Measurements from ENCODE around the gene SPAG17.
"Not testable (repeated sequence)": the region's sequence is repeated elsewhere in the genome, so short reads cannot be mapped to it uniquely, and the experiment has no call there.

The SPAG17 gene

GRCh38 chr1:117932576-117932975 is 252.5 kb downstream of the SPAG17 start:
- Histone ChIP-seq H3K27ac (ENCODE audit: low read depth, low read length) (no peak overlapping the region), H3K9ac (ENCODE audit: low read length) (no peak overlapping the region), H3K36me3 (ENCODE audit: control insufficient read depth, insufficient read depth, low read length) (peaks cover 41% of the 10 kb centered on the region), H3K4me3 (ENCODE audit: low read depth, low read length) (no peak overlapping the region), H3K4me1 (ENCODE audit: control insufficient read depth, insufficient read depth, low read length) (peaks cover 10% of the 10 kb centered on the region), H3K27me3 (ENCODE audit: control insufficient read depth, insufficient read depth, low read length) (no peaks in the 10 kb centered on the region), H3K9me3 (ENCODE audit: control insufficient read depth, insufficient read depth, low read depth, low read length) (no peaks in the 10 kb centered on the region)

GRCh38 chr1:117930484-117930883 is 254.5 kb downstream of the SPAG17 start:
- Histone ChIP-seq H3K4me1 (ENCODE audit: control insufficient read depth, insufficient read depth, low read length) (peaks cover 10% of the 10 kb centered on the region), H3K27ac (ENCODE audit: low read depth, low read length) (no peak overlapping the region), H3K9me3 (ENCODE audit: control insufficient read depth, insufficient read depth, low read depth, low read length) (no peaks in the 10 kb centered on the region), H3K36me3 (ENCODE audit: control insufficient read depth, insufficient read depth, low read length) (peaks cover 22% of the 10 kb centered on the region), H3K4me3 (ENCODE audit: low read depth, low read length) (peak overlapping the region; percentile 100), H3K27me3 (ENCODE audit: control insufficient read depth, insufficient read depth, low read length) (no peaks in the 10 kb centered on the region), H3K9ac (ENCODE audit: low read length) (peak overlapping the region; percentile 96)

- H3K27me3 ChIP-seq (ENCODE audit: control insufficient read depth, insufficient read depth, low read length), result no peaks in the 10 kb centered on the region
- H3K4me1 ChIP-seq (ENCODE audit: control insufficient read depth, insufficient read depth, low read length), result peaks cover 10% of the 10 kb centered on the region
- H3K27ac ChIP-seq (ENCODE audit: low read depth, low read length), result peak overlapping the region; percentile 9; the same call in 1 of the 2 replicates
- H3K9ac ChIP-seq (ENCODE audit: low read length), result peak overlapping the region; percentile 96
- no peaks in the 10 kb centered on the region for H3K9me3 ChIP-seq (ENCODE audit: control insufficient read depth, insufficient read depth, low read depth, low read length)
- H3K4me3 ChIP-seq (ENCODE audit: low read depth, low read length), result peak overlapping the region; percentile 100
- peaks cover 19% of the 10 kb centered on the region for H3K36me3 ChIP-seq (ENCODE audit: control insufficient read depth, insufficient read depth, low read length)
Measured at GRCh38 chr1:117930173-117930447, 254.9 kb downstream of the SPAG17 start.

- Histone ChIP-seq H3K27ac (ENCODE audit: low read depth, low read length) (peak within 1 kb of the TSS; percentile 9; the same call in 1 of the 2 replicates), H3K4me3 (ENCODE audit: low read depth, low read length) (peak within 1 kb of the TSS; percentile 100), H3K4me1 (ENCODE audit: control insufficient read depth, insufficient read depth, low read length) (peaks cover 10% of the 10 kb centered on the region), H3K27me3 (ENCODE audit: control insufficient read depth, insufficient read depth, low read length) (no peaks in the 10 kb centered on the region), H3K9me3 (ENCODE audit: control insufficient read depth, insufficient read depth, low read depth, low read length) (no peaks in the 10 kb centered on the region; the same call in 1 of the 2 replicates), H3K36me3 (ENCODE audit: control insufficient read depth, insufficient read depth, low read length) (peaks cover 14% of the 10 kb centered on the region), H3K9ac (ENCODE audit: low read length) (peak within 1 kb of the TSS; percentile 96)
Measured at GRCh38 chr1:117929343-117930172, 255.5 kb downstream of the SPAG17 start, which contains the start of the genes GDAP2 and WDR3. Gene GDAP2, minus strand, starts transcription at chr1:117929621. Its CDS starts 9,264 bp downstream, at chr1:117920357. Gene WDR3, plus strand, starts transcription at chr1:117929739. Its CDS starts 3,581 bp downstream, at chr1:117933320.

GRCh38 chr1:117928881-117929342 is 256.1 kb downstream of the SPAG17 start:
- no peaks in the 10 kb centered on the region for H3K27me3 ChIP-seq (ENCODE audit: control insufficient read depth, insufficient read depth, low read length)
- no peaks in the 10 kb centered on the region; the same call in 1 of the 2 replicates for H3K9me3 ChIP-seq (ENCODE audit: control insufficient read depth, insufficient read depth, low read depth, low read length)
- peak overlapping the region; percentile 100 for H3K4me3 ChIP-seq (ENCODE audit: low read depth, low read length)
- H3K36me3 ChIP-seq (ENCODE audit: control insufficient read depth, insufficient read depth, low read length), result peaks cover 11% of the 10 kb centered on the region; the same call in 1 of the 2 replicates
- no peak overlapping the region for H3K27ac ChIP-seq (ENCODE audit: low read depth, low read length)
- peak overlapping the region; percentile 96 for H3K9ac ChIP-seq (ENCODE audit: low read length)
- H3K4me1 ChIP-seq (ENCODE audit: control insufficient read depth, insufficient read depth, low read length), result peaks cover 10% of the 10 kb centered on the region

- no peak overlapping the region for H3K9ac ChIP-seq (ENCODE audit: low read length)
- H3K9me3 ChIP-seq (ENCODE audit: control insufficient read depth, insufficient read depth, low read depth, low read length), result peaks cover 2% of the 10 kb centered on the region; the same call in 1 of the 2 replicates
- no peak overlapping the region for H3K4me3 ChIP-seq (ENCODE audit: low read depth, low read length)
- peaks cover 8% of the 10 kb centered on the region for H3K4me1 ChIP-seq (ENCODE audit: control insufficient read depth, insufficient read depth, low read length)
- H3K36me3 ChIP-seq (ENCODE audit: control insufficient read depth, insufficient read depth, low read length), result peaks cover 4% of the 10 kb centered on the region; the same call in 1 of the 2 replicates
- no peak overlapping the region for H3K27ac ChIP-seq (ENCODE audit: low read depth, low read length)
- H3K27me3 ChIP-seq (ENCODE audit: control insufficient read depth, insufficient read depth, low read length), result no peaks in the 10 kb centered on the region
Measured at GRCh38 chr1:117925981-117926380, 259.0 kb downstream of the SPAG17 start.

- peaks cover 23% of the 10 kb centered on the region for H3K36me3 ChIP-seq (ENCODE audit: control insufficient read depth, insufficient read depth, low read length)
- H3K4me1 ChIP-seq (ENCODE audit: control insufficient read depth, insufficient read depth, low read length); H3K4me3 ChIP-seq (ENCODE audit: low read depth, low read length); H3K9me3 ChIP-seq (ENCODE audit: control insufficient read depth, insufficient read depth, low read depth, low read length); H3K9ac ChIP-seq (ENCODE audit: low read length); H3K27me3 ChIP-seq (ENCODE audit: control insufficient read depth, insufficient read depth, low read length); H3K27ac ChIP-seq (ENCODE audit: low read depth, low read length): not testable (repeated sequence)
Measured at GRCh38 chr1:117922717-117923116, 262.3 kb downstream of the SPAG17 start.

GRCh38 chr1:117921991-117922390 is 263.0 kb downstream of the SPAG17 start:
- H3K9ac ChIP-seq (ENCODE audit: low read length), result no peak overlapping the region
- peaks cover 30% of the 10 kb centered on the region for H3K36me3 ChIP-seq (ENCODE audit: control insufficient read depth, insufficient read depth, low read length)
- H3K27ac ChIP-seq (ENCODE audit: low read depth, low read length), result no peak overlapping the region
- H3K4me1 ChIP-seq (ENCODE audit: control insufficient read depth, insufficient read depth, low read length), result no peaks in the 10 kb centered on the region
- peaks cover 2% of the 10 kb centered on the region; the same call in 1 of the 2 replicates for H3K9me3 ChIP-seq (ENCODE audit: control insufficient read depth, insufficient read depth, low read depth, low read length)
- H3K27me3 ChIP-seq (ENCODE audit: control insufficient read depth, insufficient read depth, low read length), result no peaks in the 10 kb centered on the region
- H3K4me3 ChIP-seq (ENCODE audit: low read depth, low read length), result no peak overlapping the region

- peaks cover 44% of the 10 kb centered on the region for H3K36me3 ChIP-seq (ENCODE audit: control insufficient read depth, insufficient read depth, low read length)
- H3K27ac ChIP-seq (ENCODE audit: low read depth, low read length), result no peak overlapping the region
- H3K4me1 ChIP-seq (ENCODE audit: control insufficient read depth, insufficient read depth, low read length), result no peaks in the 10 kb centered on the region
- H3K27me3 ChIP-seq (ENCODE audit: control insufficient read depth, insufficient read depth, low read length), result no peaks in the 10 kb centered on the region
- 0 out of 2 replicates have a peak, but pooled peaks cover 2% of the 10 kb centered on the region for H3K9me3 ChIP-seq (ENCODE audit: control insufficient read depth, insufficient read depth, low read depth, low read length)
- no peak overlapping the region for H3K9ac ChIP-seq (ENCODE audit: low read length)
- no peak overlapping the region for H3K4me3 ChIP-seq (ENCODE audit: low read depth, low read length)
Measured at GRCh38 chr1:117919376-117919775, 265.7 kb downstream of the SPAG17 start.

GRCh38 chr1:117911051-117911450 is 274.0 kb downstream of the SPAG17 start:
- Histone ChIP-seq H3K27me3 (ENCODE audit: control insufficient read depth, insufficient read depth, low read length) (no peaks in the 10 kb centered on the region), H3K36me3 (ENCODE audit: control insufficient read depth, insufficient read depth, low read length) (peaks cover 39% of the 10 kb centered on the region), H3K4me1 (ENCODE audit: control insufficient read depth, insufficient read depth, low read length) (no peaks in the 10 kb centered on the region), H3K9ac (ENCODE audit: low read length) (no peak overlapping the region), H3K4me3 (ENCODE audit: low read depth, low read length) (no peak overlapping the region), H3K9me3 (ENCODE audit: control insufficient read depth, insufficient read depth, low read depth, low read length) (no peaks in the 10 kb centered on the region), H3K27ac (ENCODE audit: low read depth, low read length) (no peak overlapping the region)

- no peak overlapping the region for H3K4me3 ChIP-seq (ENCODE audit: low read depth, low read length)
- H3K9ac ChIP-seq (ENCODE audit: low read length), result no peak overlapping the region
- peaks cover 29% of the 10 kb centered on the region for H3K36me3 ChIP-seq (ENCODE audit: control insufficient read depth, insufficient read depth, low read length)
- H3K4me1 ChIP-seq (ENCODE audit: control insufficient read depth, insufficient read depth, low read length), result no peaks in the 10 kb centered on the region
- H3K9me3 ChIP-seq (ENCODE audit: control insufficient read depth, insufficient read depth, low read depth, low read length), result no peaks in the 10 kb centered on the region
- H3K27me3 ChIP-seq (ENCODE audit: control insufficient read depth, insufficient read depth, low read length), result no peaks in the 10 kb centered on the region
- H3K27ac ChIP-seq (ENCODE audit: low read depth, low read length), result no peak overlapping the region
Measured at GRCh38 chr1:117905019-117905418, 280.0 kb downstream of the SPAG17 start.
